OCI-LY1 (cell line): ENCODE data around the gene AKT2.

Source experiments
- H2AFZ ChIP-seq: fragments of 200-600 bp; sonication (generic), shearing (Covaris generic); 2 replicates; pipeline ENCODE4 v1.6.0; 2014; ENCODE audit warnings: antibody characterized with exemption, mild to moderate bottlenecking, low read length
- H3F3A ChIP-seq: fragments of 200-600 bp; sonication (generic), shearing (Covaris generic); 2 replicates; pipeline ENCODE4 v1.6.0; 2014; ENCODE audit warnings: mild to moderate bottlenecking, antibody characterized with exemption, low read length, moderate library complexity; ENCODE audit not compliant: insufficient read depth
- H3K27ac ChIP-seq: fragments of 200-600 bp; sonication (generic); 2 replicates; pipeline ENCODE4 v1.5.1; 2014; ENCODE audit warnings: low read length, mixed run types, mild to moderate bottlenecking, low read depth; ENCODE audit not compliant: poor library complexity, severe bottlenecking
- H3K27me3 ChIP-seq: fragments of 200-600 bp; sonication (generic); 2 replicates; pipeline ENCODE4 v1.6.0; 2014; ENCODE audit warnings: antibody characterized with exemption, mild to moderate bottlenecking, low read length, moderate library complexity; ENCODE audit not compliant: insufficient read depth
- H3K36me3 ChIP-seq: fragments of 200-600 bp; sonication (generic); 2 replicates; pipeline ENCODE4 v1.6.1; 2014; ENCODE audit warnings: mild to moderate bottlenecking, antibody characterized with exemption, low read length, moderate library complexity, mixed read lengths; ENCODE audit not compliant: insufficient read depth
- H3K4me1 ChIP-seq: fragments of 200-600 bp; sonication (generic); 2 replicates; pipeline ENCODE4 v1.5.1; 2014; ENCODE audit warnings: mild to moderate bottlenecking, low read length, moderate library complexity; ENCODE audit not compliant: insufficient read depth, severe bottlenecking
- H3K4me2 ChIP-seq: fragments of 200-600 bp; sonication (generic), shearing (Covaris generic); 2 replicates; pipeline ENCODE4 v1.6.1; 2014; ENCODE audit warnings: low read length
- H3K4me3 ChIP-seq: fragments of 200-600 bp; sonication (generic); 2 replicates; pipeline ENCODE4 v1.5.1; 2014; ENCODE audit warnings: low read length, low read depth, mild to moderate bottlenecking, mixed read lengths; ENCODE audit not compliant: poor library complexity, severe bottlenecking
- H3K79me2 ChIP-seq: fragments of 200-600 bp; shearing (Covaris generic); 2 replicates; pipeline ENCODE4 v1.6.1; 2016; ENCODE audit warnings: mixed run types, low read length, mixed read lengths; ENCODE audit not compliant: insufficient read depth
- H3K9ac ChIP-seq: fragments of 200-600 bp; sonication (generic), shearing (Covaris generic); 2 replicates; pipeline ENCODE4 v1.6.1; 2014; ENCODE audit warnings: mild to moderate bottlenecking, low read length, mixed read lengths
- H3K9me2 ChIP-seq: fragments of 200-600 bp; sonication (generic), shearing (Covaris generic); 2 replicates; pipeline ENCODE4 v1.6.1; 2014; ENCODE audit warnings: low read depth, mild to moderate bottlenecking, low read length, mixed read lengths
- H3K9me3 ChIP-seq: fragments of 200-600 bp; shearing (Covaris generic); 2 replicates; pipeline ENCODE4 v1.6.1; 2014; ENCODE audit warnings: low read length, mixed read lengths
- H4K20me1 ChIP-seq: fragments of 200-600 bp; sonication (generic), shearing (Covaris generic); 2 replicates; pipeline ENCODE4 v1.6.0; 2016; ENCODE audit warnings: mild to moderate bottlenecking, low read length; ENCODE audit not compliant: insufficient read depth
- EZH2 ChIP-seq: fragments of 200-600 bp; sonication (generic), shearing (Covaris generic); IDR thresholded peaks from 2 replicates; pipeline ENCODE4 v1.8.0; 2017; ENCODE audit warnings: borderline replicate concordance, mixed run types, mild to moderate bottlenecking, antibody characterized with exemption, low read length, moderate library complexity, mixed read lengths
- TF ChIP-seq, protein P1 (sequence below): fragments of 200-600 bp; sonication (generic), shearing (Covaris generic); IDR thresholded peaks from 2 replicates; pipeline ENCODE4 v1.5.1; 2017; ENCODE audit warnings: mild to moderate bottlenecking, antibody characterized with exemption, low read length, moderate library complexity, mixed read lengths

The AKT2 gene

DNA sequence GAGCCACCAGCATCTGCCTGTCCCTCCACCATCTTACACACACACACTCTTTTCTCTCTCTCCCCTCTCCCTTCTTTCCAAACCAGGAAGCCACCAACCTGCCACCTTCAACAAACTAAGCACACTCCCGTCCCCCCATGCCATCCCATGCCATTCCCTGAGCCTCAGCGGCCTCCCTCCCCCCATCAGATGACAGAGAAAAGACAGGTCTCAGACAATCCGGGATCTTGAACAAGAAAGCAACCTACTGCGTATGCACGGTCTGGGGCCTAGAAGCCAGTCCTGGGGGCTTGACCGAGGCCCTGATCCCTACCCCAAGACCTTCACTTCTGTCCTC lies 19.4 kb downstream of the AKT2 start:
- H3K27ac ChIP-seq = no peak overlapping the region
- no peaks in the 10 kb centered on the region for H3K27me3 ChIP-seq
- TF ChIP-seq EZH2 = no peak
- TF ChIP-seq, protein P1, sequence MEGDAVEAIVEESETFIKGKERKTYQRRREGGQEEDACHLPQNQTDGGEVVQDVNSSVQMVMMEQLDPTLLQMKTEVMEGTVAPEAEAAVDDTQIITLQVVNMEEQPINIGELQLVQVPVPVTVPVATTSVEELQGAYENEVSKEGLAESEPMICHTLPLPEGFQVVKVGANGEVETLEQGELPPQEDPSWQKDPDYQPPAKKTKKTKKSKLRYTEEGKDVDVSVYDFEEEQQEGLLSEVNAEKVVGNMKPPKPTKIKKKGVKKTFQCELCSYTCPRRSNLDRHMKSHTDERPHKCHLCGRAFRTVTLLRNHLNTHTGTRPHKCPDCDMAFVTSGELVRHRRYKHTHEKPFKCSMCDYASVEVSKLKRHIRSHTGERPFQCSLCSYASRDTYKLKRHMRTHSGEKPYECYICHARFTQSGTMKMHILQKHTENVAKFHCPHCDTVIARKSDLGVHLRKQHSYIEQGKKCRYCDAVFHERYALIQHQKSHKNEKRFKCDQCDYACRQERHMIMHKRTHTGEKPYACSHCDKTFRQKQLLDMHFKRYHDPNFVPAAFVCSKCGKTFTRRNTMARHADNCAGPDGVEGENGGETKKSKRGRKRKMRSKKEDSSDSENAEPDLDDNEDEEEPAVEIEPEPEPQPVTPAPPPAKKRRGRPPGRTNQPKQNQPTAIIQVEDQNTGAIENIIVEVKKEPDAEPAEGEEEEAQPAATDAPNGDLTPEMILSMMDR = no peak
- no peak overlapping the region for H3K4me3 ChIP-seq
- H3K9me3 ChIP-seq = peaks cover 3% of the 10 kb centered on the region; the same call in 1 of the 2 replicates
- no peak overlapping the region for H2AFZ ChIP-seq
- H3K9me2 ChIP-seq = no peaks in the 10 kb centered on the region
- H3K36me3 ChIP-seq = peaks cover 58% of the 10 kb centered on the region
- H3F3A ChIP-seq = no peaks in the 10 kb centered on the region
- H3K79me2 ChIP-seq = peaks cover 26% of the 10 kb centered on the region
- H3K4me2 ChIP-seq = no peak overlapping the region
- H4K20me1 ChIP-seq = no peaks in the 10 kb centered on the region
- peaks cover 8% of the 10 kb centered on the region for H3K4me1 ChIP-seq
- H3K9ac ChIP-seq = no peak overlapping the region

DNA sequence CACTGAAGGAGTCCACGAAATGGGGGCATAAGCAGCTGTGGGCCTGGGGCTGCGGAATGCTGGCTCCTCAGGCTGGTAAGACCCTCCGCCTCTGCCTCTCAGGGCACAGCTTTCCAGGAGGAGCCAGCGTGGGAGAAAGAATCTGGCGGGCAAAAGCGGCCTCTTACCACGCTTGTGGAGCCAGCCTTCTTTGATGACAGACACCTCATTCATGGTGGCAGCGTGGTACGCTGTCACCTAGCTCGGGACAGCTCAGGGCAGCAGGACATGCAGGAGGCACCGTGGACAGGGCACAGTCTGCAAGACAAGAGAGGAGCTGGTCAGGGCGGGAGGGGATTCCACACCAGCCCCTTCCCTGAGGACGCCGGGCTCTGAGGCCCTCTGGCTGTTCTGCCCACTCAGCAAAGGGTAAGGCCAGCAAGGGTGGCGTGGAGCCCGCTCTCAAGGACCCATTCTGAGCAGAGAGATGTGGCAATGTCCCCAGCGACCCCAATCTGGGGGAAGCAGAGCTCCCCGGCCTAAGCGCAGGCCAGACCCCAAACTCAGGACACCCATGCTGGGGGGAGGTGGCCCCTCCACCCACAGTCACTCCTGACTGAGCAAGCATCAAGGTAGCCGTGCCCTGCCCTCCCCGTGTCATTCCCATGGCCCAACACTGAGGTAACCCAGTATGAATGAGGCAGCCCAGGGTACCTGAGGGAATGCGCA lies 19.9 kb downstream of the AKT2 start:
- H3K79me2 ChIP-seq = peaks cover 22% of the 10 kb centered on the region
- peaks cover 3% of the 10 kb centered on the region; the same call in 1 of the 2 replicates for H3K9me3 ChIP-seq
- H3K36me3 ChIP-seq = peaks cover 55% of the 10 kb centered on the region
- H3K9me2 ChIP-seq = no peaks in the 10 kb centered on the region
- H3K4me1 ChIP-seq = peaks cover 8% of the 10 kb centered on the region
- H4K20me1 ChIP-seq = no peaks in the 10 kb centered on the region
- no peak overlapping the region for H3K27ac ChIP-seq
- TF ChIP-seq, protein P1 = no peak
- TF ChIP-seq EZH2 = no peak
- H3K27me3 ChIP-seq = no peaks in the 10 kb centered on the region
- H2AFZ ChIP-seq = no peak overlapping the region
- no peak overlapping the region for H3K4me2 ChIP-seq
- no peak overlapping the region for H3K9ac ChIP-seq
- H3K4me3 ChIP-seq = no peak overlapping the region
- no peaks in the 10 kb centered on the region for H3F3A ChIP-seq

DNA sequence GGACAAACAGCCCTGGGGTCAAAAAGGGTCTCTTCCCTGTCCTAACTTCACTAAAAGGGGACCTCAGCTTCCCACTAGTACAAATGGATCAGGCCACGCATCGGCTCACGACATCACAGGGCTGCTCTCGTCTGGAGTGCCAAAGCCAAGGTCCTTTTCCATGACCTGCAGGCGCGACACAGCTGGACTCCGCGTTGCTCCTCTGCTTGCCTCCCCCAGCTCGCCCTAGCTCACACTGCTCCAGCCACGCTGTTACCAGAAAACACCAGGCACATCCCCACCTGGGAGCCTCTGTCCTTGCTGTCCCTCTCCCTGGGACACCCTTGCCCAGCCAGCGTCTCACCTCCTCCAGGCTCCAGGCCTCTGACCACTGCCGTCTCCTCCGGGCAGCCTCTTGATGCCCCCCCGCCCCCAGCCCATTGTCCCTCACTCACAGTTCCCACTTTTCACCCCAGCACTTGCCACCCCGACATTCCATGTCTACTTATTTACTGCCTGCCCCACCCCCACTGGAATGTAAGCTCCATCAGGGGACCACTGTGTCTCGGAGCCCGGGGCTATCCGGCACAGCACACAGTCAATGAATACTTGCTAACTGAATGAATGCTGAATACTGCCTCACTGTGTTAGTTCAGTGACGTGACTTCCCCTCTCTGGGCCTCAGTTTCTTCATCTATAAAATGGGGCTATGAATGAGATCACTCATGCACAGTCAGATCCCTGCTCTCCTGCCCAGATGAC lies 20.7 kb downstream of the AKT2 start:
- H3K36me3 ChIP-seq = peaks cover 55% of the 10 kb centered on the region
- peaks cover 8% of the 10 kb centered on the region for H3K4me1 ChIP-seq
- no peaks in the 10 kb centered on the region for H3F3A ChIP-seq
- H3K27me3 ChIP-seq = no peaks in the 10 kb centered on the region
- no peak overlapping the region for H3K9ac ChIP-seq
- no peaks in the 10 kb centered on the region for H4K20me1 ChIP-seq
- H3K9me2 ChIP-seq = no peaks in the 10 kb centered on the region
- H2AFZ ChIP-seq = no peak overlapping the region
- H3K79me2 ChIP-seq = peaks cover 30% of the 10 kb centered on the region
- H3K4me3 ChIP-seq = no peak overlapping the region
- no peak for TF ChIP-seq EZH2
- TF ChIP-seq, protein P1 = no peak
- no peak overlapping the region for H3K4me2 ChIP-seq
- H3K27ac ChIP-seq = no peak overlapping the region
- peaks cover 3% of the 10 kb centered on the region; the same call in 1 of the 2 replicates for H3K9me3 ChIP-seq
